CD4-positive, alpha-beta T cell treated with Interferon alpha-2 for 1 hour (primary cell): ENCODE data around the gene NRG2.

Experiments used
- DNase-seq, 2 donors: peaks; one replicate each; pipeline ENCODE4 v3.0.0-alpha.2; 2020 to 2022

The NRG2 gene

DNA sequence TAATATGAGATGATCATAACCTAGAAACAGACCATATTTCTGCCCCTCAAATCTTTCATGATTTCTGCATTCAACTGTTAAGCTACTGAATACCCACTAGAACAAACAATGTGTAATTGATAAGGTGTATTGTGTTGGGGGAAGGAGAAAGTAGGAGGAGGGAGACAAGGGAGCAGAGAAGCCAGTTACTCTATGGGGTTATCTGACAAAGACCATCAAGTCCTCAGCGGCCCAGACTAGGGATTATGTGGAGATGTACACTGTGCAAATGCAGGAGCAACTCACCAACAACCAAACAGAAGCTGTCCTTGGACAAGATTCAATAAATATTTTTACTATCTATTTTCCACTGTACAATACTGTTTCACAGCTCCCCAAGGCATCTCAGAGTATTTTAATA, 2.7 kb downstream of the NRG2 start:
- DNase-seq, result no peak

DNA sequence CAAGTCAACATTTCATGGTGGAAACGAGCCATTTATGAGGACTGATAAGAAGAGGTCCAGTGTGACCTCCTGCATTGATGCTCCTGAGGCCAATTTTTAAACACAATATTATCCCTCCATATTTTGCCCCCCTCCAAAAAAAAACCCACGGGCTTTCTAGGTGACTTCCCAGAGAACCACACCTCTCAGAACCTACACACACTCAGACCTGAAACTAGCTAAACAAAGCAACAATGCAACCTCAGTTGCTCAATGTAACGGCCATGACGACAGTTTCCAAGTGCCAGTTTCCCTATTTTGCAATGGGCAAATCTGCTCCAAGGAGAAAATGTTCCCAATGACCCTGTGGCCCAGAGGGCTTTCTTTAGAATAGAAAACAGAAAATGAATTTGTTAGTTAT, 3.5 kb downstream of the NRG2 start:
- no peak for DNase-seq

DNA sequence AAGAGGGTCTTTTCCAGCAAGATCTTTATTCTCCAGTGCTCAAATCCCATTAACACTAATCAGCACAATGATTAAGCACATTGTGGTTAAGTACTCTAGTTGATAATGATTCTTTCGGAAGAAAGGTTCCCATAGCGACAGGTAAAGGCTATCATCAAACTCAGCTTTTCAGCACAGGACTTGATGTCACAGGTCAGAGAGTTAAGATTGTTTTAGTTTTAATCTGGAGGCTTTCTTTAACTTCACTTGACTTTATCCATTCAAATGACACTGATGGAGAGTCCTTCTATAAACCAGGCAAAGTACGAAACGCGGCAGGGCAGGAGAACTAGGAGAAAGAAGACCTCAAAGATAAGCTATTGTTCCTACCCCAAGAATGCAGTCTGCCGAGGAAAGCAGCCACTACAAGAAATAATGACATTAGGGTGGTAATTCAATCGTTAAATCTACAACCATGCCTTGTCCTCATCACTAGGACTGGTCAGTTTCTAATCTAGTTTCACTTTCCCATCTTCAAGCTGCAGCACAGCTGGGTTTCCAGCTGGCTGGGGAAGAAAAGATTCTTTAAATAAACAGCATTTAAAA, 4.6 kb downstream of the NRG2 start:
- no peak for DNase-seq

DNA sequence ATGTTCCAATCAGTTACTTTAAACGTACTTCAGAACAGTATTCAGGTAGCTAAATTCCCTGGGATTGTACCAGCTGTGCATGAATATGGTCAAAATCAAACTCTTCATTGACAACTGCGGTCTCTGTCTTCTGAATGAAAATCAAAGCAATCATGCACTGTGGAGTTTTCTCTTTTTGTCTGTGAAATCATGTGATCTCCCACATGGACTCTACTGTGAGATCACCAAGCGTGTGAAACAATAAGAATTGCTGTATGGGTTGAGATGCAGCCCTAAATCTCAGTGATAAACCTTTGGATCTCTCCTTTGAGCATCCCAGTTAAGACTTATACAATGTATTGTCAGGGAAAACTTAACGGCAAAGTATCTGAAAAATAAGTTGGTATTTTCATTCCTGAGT, 6.1 kb downstream of the NRG2 start:
- DNase-seq, result no peak

DNA sequence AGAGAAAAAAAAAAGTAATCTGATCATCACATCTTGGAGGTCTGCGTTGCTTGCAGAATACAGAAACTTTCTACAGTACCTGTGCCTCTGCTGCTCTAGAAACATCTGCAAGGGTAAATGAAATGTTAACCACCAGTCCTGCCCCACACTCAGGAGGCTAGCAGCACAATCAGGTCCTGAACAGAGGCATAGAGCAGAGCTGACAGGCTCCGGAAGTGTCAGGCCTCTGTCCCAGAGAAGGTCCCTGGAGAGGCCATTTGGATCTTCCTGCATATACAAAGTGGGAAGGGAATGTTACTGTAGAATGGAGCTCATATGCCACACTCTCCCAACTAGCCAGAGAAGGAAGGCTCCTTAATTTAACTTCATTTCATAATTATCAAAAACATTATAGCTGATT, 7.2 kb downstream of the NRG2 start:
- no peak for DNase-seq

DNA sequence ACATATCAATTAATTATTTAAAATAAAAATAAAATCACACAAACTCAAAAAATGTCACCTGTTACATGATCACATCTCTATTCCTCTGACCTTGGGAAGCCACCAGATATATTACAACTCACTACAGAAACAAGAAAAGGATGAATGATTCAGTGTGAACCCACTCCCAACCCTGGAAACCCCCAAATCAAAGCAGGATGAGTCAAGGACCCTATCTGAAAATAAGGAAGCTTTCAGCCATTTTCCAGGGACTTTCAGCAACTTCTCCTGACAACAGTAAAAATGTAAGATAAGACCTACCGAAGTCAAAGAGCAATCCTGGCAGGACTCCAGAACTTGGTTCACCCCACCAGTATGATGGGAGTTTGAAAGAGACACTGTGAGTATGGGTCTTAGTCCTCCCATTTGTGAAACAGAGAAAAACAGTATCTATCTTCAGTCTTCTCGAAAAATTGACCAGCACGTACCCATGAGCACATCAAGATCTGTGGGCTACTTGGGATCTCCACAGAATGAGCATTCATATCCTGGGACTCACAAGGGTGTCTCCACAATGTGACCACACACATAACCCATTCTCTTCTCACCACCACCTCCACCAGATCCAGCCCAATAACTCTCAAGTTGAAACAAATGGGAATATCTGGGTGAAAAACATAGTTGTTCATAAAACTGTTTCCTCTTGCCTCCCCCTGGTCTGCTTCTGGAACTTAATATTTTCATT, 9.9 kb downstream of the NRG2 start:
- DNase-seq, result no peak

DNA sequence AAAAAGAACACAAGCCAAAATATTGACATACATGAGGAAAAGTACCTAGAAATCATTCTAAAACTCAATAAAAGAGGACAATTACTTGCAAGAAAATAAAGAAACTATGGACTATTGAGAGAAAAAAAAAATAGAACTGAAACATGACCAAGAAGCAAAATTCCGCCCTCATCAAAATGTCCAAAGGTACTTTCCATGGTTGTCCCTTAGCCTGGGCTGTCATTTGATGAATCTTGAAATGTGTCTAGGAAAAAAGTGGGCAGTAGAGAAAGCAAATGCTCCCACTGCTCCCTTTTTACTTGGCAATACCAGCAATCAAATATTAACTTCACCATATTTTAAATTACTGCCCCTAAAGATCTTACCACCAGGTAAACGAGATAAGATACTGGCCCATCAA, 10.8 kb downstream of the NRG2 start:
- DNase-seq, result no peak

DNA sequence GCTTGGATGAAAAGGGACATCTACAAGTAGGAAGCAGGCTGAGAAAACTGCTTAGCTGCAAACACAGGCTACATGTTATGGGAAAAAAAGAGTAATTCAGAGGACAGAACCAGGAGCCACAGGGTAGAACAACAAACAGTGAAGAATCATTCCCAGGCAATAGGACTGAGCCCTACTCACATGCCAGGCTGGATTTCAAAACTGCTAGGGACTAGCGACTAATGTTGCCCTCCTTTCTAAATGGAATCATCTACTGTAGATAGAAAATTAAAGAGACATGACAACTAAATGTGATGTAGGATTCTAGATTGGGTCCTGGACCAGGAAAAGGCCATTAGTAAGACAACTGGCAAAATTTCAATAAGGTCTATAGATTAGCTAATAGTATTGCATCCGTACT, 15.3 kb downstream of the NRG2 start:
- no peak for DNase-seq

DNA sequence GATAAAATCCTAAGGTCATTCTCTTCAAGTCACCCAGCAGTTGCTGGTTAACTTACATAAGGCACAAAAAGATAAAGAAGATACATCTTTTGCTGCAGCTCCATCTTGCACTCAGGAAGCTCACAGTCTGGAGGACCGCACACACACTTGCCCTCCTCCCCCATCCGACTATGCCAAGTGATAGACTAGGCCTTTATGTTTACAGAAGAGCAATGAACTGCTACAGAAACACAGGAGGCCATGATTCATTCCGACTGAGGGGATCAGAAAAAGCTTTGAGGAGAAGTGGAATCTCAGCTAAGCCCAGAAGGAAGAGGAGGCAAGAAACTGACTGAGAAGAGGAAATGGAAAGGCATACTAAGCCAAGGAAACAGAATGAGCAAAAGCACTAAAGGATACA, 17.4 kb downstream of the NRG2 start:
- DNase-seq, result no peak

DNA sequence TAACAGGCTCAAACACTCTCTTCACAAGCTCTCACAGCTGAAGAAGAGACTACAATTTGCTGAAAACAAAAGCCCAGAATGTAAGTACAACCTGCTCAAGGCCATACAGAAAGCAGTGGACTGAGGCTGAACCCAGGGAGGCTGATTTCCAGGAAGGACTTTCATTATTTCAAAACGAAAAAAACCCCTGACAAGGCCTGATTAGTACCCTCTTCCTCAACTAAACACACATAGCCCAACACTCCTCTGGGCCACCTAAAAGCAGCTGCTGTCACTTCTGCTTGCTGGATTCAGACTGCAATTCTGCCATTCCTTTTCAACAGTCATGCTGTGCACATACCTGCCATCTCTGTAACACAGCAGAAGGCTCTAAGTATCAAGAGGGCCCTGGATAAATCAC, 18.2 kb downstream of the NRG2 start:
- no peak for DNase-seq

DNA sequence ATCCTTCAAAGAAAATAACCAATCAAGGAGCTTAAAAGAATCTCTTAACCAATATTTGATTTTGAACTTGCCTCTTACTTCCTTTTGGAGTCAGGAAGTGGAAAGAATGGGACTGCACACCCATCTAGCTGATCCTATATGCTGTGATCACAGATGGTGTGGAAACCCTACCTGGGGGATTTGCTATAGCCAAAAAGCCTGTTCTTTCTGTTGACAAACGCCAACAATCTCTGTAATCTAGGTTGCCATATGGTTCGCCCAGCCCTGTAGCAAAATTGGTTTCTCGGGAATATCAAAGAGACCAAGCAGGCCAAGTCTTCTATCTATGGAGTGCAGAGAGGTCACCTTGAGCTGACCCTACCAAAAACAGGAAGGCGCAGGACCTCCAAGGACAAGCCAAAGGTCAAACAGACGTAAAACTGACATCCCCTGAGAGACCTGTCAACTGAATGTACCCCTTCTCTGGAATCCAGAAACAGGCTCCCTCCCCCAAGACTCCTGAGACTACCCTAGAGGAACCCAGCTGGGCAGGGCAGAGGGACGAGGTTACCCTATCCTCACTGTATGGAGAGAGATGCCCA, 19.4 kb downstream of the NRG2 start:
- no peak for DNase-seq

DNA sequence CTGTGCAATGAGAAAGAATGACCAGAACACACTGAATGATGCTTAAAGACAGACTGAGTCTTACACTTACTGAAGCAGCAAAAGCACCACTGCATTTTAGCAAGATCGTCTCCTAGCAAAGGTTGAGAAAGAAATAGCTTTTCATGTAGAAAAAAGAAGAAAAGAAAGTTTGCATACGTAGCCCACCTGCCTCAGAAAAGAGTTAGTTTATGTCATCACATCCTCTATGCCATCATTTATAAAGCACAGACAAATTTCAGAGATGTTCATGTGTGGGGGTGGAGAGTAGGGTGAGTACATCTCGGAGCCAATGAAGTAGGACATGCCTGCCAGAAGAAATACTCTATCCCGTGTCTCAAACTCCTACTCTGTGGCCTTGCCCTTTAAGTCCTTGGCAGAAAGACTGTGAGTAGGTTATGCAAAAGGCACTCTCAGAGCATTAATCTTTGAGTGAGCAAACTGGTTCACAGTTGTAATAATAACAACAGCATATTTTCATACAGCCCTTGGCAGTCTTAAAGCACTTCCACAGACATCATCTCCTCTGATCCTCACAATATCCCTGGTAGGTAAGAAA, 22.4 kb downstream of the NRG2 start:
- no peak for DNase-seq

DNA sequence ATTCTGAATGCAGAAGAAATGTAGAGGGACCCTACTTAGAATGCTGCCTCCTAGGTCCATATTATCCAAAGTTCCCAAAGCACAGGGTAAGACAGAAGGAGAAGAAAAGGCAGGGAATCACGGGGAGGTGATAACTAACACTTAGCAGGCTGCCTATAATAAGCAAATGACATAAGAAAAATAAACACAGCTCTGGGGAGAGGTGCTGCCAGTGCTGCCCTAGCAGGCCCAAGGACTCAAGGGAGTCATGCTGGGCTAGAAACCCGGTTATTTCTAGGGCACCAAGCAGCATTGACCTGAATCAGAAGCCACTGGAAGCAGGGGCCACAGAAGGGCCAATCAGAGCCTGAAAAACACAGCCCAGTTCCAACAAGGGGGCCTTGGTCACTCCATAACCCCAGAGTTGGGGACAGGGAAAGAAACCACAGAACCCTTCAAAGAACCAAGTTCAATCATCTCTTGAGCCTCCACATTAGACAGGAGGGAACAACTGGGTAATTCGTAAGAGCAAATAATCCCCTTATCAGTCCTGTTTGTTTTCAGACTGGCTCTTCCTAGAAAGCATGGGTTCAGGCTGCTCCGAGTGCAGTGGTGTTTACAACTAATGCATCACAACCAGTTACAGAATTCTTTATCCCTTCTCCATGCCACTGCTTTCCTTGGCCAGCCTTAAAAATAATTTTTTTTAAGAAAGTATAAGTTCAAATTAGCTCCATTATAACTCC, 24.0 kb downstream of the NRG2 start:
- no peak for DNase-seq

DNA sequence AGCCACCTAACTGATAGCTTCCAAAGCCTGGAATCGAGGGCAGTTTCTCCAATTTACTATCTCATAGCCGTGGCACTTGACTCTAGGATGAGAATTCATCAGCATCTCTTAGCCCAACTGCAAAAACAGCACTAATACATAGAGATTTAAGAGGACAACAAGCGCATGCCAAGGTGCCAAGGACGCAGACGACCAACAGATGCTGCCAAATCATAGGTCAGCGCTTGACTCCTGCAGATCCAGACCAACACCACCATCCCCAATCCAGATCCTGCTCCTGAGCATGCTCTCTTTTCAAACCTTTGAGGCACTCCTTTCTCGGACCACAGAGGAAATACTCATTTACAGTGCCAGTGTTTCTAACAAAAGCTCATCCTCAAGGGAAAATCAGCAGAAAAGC, 24.6 kb downstream of the NRG2 start:
- DNase-seq, result no peak

DNA sequence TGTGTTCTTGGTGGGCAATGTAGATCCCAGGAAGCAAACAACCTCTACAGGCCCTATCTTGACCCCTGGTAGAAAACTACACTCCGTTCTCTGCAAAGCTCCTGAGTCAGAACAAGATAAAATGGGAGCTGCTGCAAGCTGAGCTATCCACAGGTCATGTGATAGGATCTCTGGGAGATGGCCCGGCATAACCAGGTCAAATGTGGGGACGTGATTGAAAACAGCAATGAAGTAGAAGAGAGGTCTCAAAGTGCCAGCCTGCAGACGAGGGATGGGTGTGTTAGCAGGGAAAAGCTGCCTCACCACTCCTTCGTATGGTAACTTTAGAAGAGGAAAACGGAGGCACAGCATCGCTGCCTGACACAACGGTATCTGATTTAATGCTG, 25.0 kb downstream of the NRG2 start:
- DNase-seq, result no peak

DNA sequence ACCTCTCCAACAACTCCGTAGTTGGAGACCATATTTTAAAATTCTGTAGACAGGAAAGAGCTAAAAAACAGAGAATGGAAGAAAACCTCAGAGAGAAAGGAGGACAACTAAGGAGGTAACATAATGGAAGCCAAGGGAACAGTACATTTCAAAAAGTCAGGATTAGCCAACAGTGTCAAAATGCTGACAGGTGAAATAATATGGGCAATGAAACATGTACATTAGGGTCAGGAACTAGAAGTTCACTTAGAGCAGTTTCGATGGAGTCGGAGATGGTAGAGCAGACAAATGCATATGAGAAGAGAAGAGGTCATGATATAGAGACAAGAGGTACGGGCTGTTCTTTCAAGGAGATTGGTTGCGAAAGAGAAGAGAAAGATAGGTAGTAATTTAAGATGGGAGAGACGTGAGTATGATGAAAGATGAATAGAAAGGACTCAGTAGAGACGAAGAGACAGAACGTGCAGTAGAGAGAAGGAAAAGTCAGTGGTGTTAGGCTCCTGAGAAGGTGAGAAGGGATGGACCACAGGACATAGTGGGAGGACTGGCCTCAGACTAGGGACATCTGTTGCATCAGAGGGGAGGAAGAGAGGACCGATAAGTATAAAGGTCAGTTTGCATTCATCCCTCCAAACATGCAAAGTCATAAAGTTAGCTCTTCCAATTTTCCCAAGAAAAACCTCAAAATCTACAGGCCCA, 25.6 kb downstream of the NRG2 start:
- no peak for DNase-seq

DNA sequence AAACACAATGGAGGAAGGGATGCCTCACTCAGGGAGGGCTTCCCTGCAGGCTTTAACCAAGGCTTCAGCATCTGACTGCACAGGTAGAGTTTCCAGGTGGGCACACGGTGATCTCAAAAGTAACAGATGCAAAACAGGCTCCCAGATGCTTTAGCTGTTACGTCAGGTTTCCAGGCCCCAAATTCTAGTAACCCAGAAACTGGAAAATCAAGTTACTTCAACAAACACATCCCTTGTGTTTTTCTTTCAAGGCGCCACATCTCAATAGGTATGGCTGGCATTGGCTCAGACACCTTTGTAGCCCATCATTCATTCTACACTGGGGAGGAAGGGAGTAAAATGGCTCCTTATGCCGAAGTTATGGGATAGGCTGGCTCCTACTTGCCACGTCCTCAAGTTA, 27.4 kb downstream of the NRG2 start:
- no peak for DNase-seq

DNA sequence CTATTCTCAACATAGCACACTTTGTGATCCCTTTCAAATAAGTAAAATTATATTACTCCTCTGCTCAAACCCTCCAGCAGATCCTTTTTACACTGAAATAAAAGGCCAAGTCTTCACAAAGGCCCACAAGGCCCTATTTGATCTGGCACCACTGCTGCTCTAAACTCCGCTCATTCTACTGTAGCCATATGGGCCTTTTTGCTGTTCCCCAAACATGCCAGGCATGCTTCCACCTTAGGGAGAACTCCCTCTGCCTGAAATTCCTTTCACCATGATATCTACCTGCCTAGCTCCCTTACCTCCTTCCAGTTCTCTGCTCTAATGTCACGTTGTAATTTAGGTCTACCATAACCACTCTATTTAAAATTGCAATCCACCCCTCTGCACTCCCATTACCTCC, 28.3 kb downstream of the NRG2 start:
- no peak for DNase-seq

DNA sequence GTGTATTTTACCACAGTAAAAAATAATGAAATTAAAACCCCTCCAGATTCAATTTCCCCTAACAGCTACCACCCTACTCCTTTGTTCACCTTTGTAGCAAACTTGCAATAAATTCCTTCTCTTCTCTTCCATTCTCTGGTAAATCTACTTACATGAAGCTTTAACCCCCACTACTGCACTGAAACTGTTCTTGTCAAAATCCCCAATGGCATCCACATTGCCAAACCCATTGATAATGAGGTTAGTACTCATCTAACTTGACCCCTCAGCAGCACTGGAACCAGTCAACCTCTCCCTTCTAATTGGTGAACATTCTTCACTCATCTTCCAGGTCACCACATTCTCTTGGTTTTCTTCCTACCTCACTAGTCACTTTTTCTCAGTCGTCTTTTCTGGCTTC, 29.6 kb downstream of the NRG2 start:
- DNase-seq, result no peak

DNA sequence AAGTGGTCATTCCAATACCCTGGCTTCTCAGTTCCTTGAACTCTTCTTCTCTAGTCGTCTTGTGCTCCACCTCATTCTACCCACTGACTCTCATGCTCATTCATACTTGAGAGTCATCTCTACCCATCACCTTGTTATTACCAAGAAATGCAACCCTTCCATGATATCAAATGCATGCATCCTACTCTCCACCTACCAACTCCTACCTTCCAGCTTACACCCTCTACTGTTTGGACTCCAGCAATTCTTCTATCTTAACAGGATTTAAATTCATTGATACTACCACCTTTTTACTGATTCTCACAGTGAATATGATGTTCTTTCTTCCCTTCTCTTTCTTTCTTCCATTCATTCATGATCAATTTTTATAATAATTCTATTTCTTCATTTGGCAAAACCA, 30.7 kb downstream of the NRG2 start:
- no peak for DNase-seq

DNA sequence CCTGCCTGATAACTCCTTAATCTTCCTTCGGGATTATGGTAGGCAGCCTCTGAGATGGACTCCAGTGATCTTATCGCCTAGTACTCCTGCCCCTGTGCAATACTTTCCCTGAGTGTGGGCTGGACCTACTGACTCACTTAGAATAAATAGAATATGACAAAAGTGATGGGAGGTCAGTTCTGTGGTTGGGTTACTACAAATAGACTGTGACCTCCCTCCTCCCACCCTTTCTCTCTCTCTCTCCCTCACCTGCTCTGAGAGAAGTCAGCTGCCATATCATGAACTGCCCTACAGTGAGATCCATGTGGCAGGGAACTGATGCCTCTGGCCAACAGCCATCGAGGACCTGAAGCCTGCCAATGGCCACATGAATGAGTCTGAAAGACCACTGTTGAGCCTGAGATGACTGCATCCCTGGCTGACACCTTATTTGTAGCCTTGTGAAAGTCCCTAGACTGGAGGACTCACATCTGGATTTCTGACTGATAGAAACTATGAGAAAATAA, 31.7 kb downstream of the NRG2 start:
- no peak for DNase-seq

DNA sequence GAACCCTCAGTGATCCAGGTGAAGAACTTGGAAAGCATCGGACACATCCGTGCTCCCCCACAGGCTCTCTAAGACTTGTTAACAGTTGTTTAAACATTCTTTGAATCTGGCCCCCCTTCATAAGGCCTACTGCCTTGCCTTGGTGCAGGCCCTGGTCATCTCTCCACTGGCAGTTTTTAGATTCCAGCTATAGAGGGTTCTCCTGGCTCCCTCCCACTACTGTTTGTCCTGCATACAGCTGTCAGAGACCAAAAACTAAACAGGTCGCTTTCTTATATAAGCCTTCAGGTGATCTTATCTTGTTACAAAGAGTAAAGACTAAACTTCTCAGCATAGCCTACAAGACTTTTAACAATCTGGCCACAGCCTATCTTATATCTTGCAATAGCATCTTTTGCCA, 32.3 kb downstream of the NRG2 start:
- DNase-seq, result no peak

DNA sequence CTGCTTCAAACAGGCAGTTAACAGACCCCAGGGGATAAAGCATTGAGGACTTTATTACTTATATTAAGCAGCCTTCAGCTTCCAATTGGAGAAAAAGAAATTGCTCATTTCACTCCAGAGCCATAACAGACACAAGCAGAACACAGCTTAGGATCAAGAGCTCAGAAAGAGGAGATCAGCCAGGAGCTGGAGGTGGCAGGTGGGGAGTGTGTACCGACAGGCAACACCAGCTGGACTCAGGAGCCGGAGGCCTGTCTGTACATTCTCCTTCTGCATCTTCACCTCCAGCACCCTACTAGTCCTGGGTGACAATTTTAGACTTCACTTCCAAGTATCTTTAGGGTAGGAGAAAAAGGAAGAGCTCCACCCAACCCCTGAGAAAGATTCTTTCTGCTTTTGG, 35.8 kb downstream of the NRG2 start:
- DNase-seq, result no peak
